GM12872 (cell line): ENCODE data around the gene XRCC1.

Experiments used
- TF ChIP-seq, protein P1 (sequence below): IDR thresholded peaks from 3 replicates; pipeline ENCODE4 v1.5.1; 2011; ENCODE audit warnings: low read depth, mild to moderate bottlenecking, low read length, moderate library complexity; ENCODE audit not compliant: insufficient read depth

Gene XRCC1

DNA sequence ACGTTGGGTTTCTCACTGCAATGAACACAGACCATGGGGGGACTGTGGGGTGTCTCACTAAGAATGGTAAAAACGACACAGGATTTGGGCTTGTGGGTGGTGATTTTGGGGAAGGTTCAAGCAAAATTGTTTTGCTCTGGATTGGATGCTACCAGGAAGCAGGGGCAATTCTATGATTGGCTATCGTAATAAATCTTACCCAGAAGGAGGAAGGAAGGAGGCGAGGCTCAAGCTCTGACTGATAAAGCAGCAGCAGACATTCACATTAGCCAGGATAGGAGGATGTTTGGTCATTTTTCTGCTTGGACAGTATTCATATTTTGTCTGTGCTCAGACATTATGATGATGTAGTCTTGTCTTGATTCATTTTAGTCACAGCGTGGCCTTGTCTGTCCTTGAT is 22.5 kb upstream of the XRCC1 start:
- TF ChIP-seq, protein P1, sequence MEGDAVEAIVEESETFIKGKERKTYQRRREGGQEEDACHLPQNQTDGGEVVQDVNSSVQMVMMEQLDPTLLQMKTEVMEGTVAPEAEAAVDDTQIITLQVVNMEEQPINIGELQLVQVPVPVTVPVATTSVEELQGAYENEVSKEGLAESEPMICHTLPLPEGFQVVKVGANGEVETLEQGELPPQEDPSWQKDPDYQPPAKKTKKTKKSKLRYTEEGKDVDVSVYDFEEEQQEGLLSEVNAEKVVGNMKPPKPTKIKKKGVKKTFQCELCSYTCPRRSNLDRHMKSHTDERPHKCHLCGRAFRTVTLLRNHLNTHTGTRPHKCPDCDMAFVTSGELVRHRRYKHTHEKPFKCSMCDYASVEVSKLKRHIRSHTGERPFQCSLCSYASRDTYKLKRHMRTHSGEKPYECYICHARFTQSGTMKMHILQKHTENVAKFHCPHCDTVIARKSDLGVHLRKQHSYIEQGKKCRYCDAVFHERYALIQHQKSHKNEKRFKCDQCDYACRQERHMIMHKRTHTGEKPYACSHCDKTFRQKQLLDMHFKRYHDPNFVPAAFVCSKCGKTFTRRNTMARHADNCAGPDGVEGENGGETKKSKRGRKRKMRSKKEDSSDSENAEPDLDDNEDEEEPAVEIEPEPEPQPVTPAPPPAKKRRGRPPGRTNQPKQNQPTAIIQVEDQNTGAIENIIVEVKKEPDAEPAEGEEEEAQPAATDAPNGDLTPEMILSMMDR = no peak

DNA sequence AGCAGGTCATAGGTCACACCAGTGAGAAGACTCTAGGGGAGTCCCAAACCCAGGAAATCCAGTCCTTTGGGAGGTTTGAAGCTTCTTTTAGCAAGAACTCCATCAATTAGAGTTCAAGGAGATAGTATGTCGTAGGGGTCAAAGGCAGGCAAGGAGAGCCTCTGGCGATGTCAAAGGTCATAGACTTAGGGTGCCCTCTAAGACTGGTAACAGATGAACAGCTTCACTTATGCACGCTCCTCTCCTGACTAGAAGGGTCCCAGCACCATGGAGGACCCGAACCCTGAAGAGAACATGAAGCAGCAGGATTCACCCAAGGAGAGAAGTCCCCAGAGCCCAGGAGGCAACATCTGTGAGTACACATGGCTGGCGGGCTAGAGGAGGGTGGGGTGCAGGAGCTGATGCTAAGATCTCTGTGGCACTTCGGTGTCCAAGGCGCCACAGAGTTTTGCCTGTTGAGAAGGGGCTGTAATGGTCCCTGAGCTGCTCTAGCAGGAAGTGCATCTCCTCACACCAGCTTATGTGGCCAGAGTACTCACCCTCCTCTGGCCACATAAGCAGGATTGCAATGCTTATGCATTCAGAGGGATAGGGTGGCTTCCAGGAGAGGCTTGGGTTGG is 21.6 kb upstream of the XRCC1 start:
- TF ChIP-seq, protein P1 = no peak

DNA sequence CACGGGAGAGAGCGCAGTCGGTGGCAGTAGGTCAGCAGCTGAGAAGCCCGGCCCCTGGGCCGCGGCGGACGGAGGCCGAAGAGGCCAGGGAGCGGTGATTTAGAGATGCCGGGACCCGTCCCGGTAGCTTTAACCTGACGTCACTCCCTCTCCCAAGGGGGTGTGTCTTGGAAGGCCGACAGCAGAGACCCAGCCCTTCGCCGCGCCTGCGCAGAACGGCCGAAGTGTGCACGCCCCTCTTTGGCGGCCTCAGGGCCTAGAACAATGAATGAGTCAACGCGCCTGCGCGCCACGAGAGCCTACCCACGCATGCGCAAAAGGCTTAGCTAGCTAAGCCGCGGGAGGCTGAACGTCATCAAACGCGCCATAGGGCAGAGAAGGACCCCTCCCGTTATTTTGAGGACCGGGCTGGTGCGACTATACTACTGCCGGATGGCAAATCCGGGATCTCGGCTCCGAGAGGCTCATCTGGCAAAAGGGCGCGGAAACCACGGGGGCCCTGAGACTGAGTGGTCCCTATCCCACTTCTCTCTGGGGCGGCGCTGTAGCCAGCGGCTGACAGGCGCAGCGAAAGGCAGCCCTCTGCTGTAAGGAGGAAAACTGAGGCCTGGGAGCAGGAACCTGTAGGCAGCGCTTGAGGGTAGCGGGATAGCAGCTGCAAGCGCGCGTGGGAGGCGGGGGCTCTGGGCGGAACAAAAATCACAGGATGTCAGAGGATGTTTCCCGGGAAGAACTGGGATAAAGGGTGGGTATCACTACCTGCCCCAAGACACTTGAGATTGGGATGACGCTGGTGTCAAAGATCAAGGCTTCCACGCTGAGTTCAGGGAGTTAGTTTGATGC is 20.9 kb upstream of the XRCC1 start, which contains the start of the genes IRGQ and ZNF576:
TSS of gene IRGQ (minus strand) at position 136 of the 843 bp plus-strand sequence. CDS start 796 bp downstream, outside the sequence.
TSS of gene ZNF576 (plus strand) at position 597 of the 843 bp plus-strand sequence. CDS start 514 bp downstream, outside the sequence.
- TF ChIP-seq, protein P1 = no peak

- TF ChIP-seq, protein P1 = no peak
Observed at GRCh38 chr19:43595605-43595998, 20.3 kb upstream of the XRCC1 start.

DNA sequence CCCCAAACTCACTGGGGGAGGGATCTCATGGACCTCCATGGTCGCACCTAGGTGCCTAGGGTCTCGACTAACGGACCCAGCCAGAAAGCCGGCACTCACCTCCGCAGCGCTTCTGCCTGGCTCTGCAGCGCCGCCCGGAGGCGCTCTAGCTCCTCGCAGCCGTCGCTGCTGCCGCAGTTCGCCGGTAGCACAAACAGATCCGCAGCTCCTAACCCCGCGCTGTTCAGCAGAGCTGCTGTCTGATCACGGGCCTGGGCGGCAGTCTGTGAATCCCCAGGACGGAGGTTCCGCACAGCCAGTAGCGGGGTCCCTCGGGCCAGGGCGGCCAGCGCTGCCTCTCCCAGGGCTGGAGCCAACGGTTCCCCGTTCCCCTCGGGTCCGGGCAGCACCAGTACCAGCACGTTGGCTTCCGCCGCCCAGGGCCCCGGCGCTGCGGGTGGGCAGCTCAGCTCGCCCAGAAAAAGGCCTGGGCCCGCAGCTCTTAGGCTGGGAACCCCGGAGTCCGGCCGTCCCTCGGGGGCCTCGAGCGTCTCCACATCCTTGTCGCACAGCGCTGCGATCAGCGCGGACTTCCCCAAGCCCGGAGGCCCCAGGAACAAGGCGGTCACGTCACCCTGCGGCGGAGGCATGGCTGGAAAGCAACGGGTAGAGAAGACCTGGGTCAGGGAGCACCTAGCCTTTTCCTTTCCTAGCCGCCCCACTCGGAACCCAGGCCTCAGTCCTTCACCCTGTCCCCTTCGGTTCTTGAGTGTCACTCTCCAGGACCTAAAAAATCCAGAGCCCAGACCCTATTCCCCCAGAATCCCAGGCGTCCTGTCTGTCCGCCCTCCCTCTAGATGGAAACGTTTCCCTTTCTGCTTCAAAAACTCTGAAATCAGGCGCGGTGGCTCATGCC is 19.6 kb upstream of the XRCC1 start:
- TF ChIP-seq, protein P1 = peak; percentile 98

DNA sequence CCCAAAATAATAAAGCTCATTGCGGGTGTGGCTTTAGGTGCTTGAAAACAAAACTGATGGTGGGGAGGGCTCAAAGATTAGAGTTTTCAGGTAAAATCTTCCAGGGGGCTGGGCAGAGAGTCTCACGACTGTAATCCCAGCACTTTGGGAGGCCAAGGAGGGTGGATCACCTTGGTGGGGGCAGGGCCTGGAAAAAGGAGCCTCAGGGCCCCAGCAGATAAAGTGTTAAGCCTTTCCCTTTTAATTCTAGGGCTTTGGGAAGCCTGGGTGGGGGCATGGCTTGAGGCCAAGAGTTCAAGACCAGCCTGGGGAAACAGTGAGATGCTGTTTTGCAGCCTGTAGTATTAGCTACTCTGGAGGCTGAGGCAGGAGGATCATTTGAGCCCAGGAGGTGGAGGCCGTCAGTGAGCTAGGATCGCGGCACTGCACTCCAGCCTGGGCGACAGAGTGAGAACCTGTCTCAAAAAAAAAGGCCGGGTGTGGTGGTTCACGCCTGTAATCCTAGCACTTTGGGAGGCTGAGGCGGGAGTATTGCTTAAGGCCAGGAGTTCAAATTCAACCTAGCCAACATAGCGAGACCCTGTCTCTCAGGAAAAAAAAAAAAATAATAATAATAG is 18.9 kb upstream of the XRCC1 start:
- TF ChIP-seq, protein P1 = no peak
